Fibroblast of peridontal ligament (primary cell): ENCODE data around the gene IL6.
"Not testable (repeated sequence)": the region's sequence is repeated elsewhere in the genome, so short reads cannot be mapped to it uniquely, and the experiment has no call there.

Experiments
- DNase-seq: peaks from one replicate; pipeline ENCODE4 v3.0.0-alpha.2; 2010; ENCODE audit errors: extremely low read depth

The IL6 gene

GRCh38 chr7:22727714-22728035, 675 bp downstream of the IL6 start:
- no peak for DNase-seq

DNA sequence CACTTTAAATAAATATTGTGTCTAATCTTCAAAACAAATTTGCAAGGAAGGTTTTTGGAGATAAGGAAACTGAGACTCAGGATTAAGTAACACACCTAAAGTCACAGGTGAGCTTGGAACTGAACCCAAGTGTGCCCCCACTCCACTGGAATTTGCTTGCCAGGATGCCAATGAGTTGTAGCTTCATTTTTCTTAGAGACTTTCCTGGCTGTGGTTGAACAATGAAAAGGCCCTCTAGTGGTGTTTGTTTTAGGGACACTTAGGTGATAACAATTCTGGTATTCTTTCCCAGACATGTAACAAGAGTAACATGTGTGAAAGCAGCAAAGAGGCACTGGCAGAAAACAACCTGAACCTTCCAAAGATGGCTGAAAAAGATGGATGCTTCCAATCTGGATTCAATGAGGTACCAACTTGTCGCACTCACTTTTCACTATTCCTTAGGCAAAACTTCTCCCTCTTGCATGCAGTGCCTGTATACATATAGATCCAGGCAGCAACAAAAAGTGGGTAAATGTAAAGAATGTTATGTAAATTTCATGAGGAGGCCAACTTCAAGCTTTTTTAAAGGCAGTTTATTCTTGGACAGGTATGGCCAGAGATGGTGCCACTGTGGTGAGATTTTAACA, 1.5 kb downstream of the IL6 start:
- peak; percentile 60 for DNase-seq

GRCh38 chr7:22729180-22729825, 2.3 kb downstream of the IL6 start:
- DNase-seq = no peak

DNA sequence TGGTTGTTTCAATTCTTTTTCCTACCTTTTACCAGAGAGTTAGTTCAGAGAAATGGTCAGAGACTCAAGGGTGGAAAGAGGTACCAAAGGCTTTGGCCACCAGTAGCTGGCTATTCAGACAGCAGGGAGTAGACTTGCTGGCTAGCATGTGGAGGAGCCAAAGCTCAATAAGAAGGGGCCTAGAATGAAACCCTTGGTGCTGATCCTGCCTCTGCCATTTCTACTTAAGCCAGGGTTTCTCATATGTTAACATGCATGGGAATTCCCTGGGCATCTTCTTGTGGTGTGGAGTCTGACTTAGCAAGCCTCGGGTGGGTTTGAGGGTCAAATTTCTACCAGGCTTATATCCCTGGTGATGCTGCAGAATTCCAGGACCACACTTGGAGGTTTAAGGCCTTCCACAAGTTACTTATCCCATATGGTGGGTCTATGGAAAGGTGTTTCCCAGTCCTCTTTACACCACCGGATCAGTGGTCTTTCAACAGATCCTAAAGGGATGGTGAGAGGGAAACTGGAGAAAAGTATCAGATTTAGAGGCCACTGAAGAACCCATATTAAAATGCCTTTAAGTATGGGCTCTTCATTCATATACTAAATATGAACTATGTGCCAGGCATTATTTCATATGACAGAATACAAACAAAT, 3.2 kb downstream of the IL6 start:
- DNase-seq = no peak

DNA sequence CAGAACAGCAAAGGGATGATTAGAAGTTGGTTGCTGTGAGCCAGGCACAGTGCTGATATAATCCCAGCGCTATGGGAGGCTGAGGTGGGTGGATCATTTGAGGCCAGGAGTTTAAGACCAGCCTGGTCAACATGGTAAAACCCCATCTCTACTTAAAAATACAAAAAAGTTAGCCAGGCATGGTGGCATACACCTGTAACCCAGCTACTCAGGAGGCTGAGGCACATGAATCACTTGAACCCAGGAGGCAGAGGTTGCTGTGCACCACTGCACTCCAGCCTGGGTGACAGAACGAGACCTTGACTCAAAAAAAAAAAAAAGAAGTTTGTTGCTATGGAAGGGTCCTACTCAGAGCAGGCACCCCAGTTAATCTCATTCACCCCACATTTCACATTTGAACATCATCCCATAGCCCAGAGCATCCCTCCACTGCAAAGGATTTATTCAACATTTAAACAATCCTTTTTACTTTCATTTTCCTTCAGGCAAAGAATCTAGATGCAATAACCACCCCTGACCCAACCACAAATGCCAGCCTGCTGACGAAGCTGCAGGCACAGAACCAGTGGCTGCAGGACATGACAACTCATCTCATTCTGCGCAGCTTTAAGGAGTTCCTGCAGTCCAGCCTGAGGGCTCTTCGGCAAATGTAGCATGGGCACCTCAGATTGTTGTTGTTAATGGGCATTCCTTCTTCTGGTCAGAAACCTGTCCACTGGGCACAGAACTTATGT, 4.1 kb downstream of the IL6 start:
- DNase-seq = peak; percentile 89

- no peak for DNase-seq
These were observed 4.8 kb downstream of the IL6 start for GRCh38 chr7:22731766-22732165.

- no peak for DNase-seq
These were observed 5.6 kb downstream of the IL6 start for GRCh38 chr7:22732556-22733126.

GRCh38 chr7:22733761-22734160, 6.8 kb downstream of the IL6 start:
- no peak for DNase-seq

DNA sequence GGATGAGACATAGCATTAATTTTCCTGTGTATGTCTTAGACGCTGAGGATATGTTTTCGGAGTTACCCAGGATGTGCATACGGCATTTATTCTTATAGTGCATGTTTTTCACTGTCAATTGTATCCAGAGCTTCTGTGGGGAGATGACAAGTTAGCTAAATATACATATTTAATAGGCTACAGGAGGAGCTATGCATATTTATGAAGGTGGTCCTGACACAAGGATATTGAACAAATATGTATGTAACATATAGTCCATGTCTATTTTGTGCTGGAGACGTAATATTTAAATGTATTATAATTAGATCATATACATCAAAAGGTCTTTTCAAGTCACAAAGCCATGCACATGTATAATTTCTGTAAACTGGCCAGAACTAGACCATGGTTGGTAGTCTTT, 16.0 kb downstream of the IL6 start:
- no peak for DNase-seq

DNA sequence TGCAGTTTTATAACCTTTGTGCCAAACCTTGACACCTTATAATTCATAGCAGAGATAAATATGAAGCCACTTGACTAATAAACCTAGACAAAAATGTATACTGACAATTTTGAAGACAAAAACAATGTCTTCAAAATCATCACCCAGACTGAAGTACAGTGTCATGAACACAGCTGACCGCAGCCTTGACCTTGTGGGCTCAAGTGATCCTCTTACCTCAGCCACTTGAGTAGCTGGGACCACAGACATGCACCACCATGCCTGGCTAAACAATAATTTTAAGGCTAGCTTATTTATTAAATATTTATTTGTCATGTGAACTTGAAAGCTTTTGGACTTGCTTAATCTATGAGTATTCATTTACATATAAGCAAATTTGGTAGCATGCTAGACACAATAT, 24.3 kb downstream of the IL6 start:
- DNase-seq = no peak

DNA sequence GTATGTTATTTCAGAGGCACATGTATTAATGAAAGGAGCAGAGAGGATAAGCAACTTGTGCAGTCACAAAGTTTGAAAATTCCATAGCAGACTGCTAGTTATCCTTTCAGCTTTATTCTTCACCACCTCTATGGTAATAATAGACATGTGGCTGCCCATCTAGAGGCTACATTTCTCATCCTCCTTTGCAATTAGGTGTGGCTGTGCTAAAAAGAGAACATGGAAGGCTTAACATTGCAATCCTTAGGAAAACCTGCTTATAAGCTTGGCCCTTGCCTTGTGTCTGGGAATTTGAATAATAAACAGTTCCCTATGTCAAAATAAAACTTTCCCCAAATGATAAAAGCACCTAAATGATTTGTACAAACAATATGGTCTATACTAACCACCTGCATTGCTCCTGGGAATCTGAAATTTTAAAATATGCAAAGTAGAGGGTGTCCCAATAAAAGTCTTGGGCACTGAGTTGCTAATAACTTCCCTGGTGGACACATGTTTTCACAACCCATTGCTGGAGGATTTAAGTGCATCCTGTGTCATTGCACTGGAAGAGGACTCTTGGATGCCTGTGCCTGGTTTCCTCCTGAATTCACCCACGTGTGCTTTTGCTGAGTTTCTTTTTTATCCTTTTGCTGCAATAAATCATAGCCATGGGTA, 30.5 kb downstream of the IL6 start:
- no peak for DNase-seq

DNA sequence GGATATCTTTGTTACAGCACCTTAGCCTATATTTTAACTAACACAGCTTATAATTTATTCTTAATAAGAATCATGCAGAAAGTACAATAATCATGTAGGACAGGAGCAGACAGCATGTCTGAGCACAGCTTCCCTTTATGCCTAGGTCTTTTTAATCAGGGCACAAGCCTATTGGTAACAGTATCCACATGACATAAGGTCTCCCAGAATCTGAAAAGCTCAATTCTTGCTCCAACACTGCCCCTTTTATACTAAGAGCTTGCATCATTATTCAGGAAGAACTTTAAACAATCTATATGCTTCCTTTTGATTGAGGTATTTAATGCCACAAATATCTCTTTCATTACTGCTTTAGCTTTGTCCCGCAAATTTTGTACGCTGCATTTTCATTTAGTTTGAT, 31.6 kb downstream of the IL6 start:
- no peak for DNase-seq

- no peak for DNase-seq
These were observed 32.7 kb downstream of the IL6 start for GRCh38 chr7:22759721-22760120.

DNA sequence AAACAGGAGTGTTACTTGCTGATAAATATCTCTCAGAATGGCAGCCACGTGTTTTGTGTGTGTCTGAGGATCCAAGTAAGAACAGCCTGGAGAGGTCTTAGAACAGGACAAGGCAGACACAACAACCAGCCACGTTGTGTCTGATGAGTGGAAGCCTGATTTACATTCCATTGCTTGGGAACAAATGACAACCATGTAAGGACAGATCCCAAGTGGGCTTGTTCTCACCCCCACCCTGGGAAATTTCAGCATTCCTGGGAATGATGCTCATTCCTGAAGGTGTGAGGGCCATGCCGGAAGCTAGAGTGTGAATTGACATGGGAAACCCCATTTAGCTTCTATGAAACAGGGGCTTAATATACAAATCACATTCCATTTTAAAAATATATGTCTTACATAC, 35.9 kb downstream of the IL6 start:
- DNase-seq = no peak

DNA sequence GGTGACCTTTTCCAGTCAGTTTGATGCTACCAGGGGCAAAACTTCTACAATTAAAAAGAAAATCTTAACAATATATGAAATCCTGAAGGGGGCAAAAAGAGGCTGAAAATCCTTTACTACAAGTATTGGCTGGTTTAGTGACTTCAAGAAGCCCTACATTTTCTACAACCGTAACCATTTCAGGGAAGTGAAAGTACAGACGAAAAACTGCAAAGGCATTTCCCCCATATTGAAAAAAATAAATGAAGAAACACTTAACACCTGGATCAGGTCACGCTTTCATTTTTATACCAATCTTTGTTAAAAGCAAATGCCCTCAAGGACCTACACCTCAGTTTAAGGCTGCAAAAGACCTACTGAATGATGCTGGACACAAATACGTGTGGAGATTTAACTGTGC, 38.6 kb downstream of the IL6 start:
- no peak for DNase-seq

DNA sequence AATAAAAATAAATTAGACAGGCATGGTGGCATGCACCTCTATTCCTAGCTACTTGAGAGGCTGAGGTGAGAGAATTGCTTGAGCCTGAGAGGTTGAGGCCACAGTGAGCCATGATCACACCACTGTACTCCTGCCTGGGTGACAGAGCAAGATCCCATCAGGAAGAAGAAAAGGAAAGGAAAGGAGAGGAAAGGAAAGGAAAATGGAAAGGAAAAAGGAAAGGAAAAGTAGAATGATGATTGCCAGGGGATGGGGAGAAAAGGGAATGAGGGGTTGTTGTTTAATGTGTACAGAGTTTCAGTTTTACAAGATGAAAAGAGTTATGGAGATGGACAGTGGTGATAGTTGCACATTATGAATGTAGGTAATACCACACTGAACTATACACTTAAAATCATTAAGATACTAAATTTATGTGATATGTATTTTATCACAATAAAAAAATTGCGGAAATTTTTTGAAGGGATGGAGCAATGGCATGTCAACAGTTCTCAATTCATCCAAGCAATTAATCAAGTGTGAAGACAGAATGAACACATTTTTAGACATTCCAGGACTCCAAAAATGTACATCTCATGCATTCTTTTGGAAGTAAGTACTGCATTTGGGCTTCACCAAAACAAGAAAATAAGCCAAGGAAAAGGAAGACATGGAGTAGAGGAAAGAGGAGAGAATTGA, 44.3 kb downstream of the IL6 start:
- no peak for DNase-seq

GRCh38 chr7:22771872-22772228, 44.9 kb downstream of the IL6 start:
- no peak for DNase-seq

GRCh38 chr7:22772885-22773284, 45.9 kb downstream of the IL6 start:
- no peak for DNase-seq

DNA sequence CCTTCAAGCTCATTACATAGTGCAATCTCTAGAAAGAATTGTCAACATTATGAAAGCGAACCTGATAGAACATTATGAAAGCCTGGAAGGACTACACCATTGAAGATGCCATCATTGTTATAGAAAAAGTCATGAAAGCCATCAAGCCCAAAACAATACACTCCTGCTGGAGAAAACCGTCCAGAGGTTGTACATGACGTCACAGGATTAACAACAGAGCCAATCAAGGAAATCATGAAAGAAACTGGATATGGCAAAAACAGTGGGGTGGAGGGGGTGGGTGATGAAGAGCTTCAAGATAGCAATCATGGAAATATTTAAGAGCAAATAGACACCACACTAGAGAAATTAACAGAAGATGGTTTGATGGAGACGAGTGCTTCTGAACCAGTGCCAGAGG, 50.0 kb downstream of the IL6 start:
- no peak for DNase-seq

- not testable (repeated sequence) for DNase-seq
These were observed 52.8 kb downstream of the IL6 start for GRCh38 chr7:22779730-22780323.

GRCh38 chr7:22781230-22781711, 54.3 kb downstream of the IL6 start:
- DNase-seq = peak; percentile 77
